Spinal cord (tissue), 10 donors: ENCODE data around the gene EVX2. TPM values are rescaled to one million over a fixed set of nuclear protein-coding genes. Genes with fewer than 3 reads are reported as not detected.

Experiments
- DNase-seq, 6 donors: peaks; one replicate each; pipeline versions ENCODE4 v3.0.0 to v3.0.0-alpha.2; 2013 to 2015; ENCODE audit warnings: low spot score in 6 of 6, low read depth in 4 of 6
- H3K27ac ChIP-seq: one replicate; pipeline ENCODE4 v1.5.1; 2013; ENCODE audit warnings: low read depth, low read length, control low read depth
- H3K27me3 ChIP-seq: one replicate; pipeline ENCODE4 v1.6.1; 2013; ENCODE audit warnings: low read length; ENCODE audit not compliant: control insufficient read depth, insufficient read depth
- H3K36me3 ChIP-seq: one replicate; pipeline ENCODE4 v1.6.1; 2013; ENCODE audit warnings: low read length; ENCODE audit not compliant: control insufficient read depth, insufficient read depth
- H3K4me1 ChIP-seq: one replicate; pipeline ENCODE4 v1.6.1; 2013; ENCODE audit warnings: low read length; ENCODE audit not compliant: control insufficient read depth, insufficient read depth
- H3K4me3 ChIP-seq: one replicate; pipeline ENCODE4 v1.5.1; 2013; ENCODE audit warnings: low read depth, low read length, control low read depth
- H3K9me3 ChIP-seq: one replicate; pipeline ENCODE4 v1.6.1; 2013; ENCODE audit warnings: low read length; ENCODE audit not compliant: control insufficient read depth, insufficient read depth
- WGBS: methylation state at CpG from one replicate; pipeline ENCODE4 v1.1.5; 2013; ENCODE audit warnings: missing lambda C conversion rate; ENCODE audit not compliant: insufficient coverage; 5-methylcytosine and 5-hydroxymethylcytosine counted together
- polyA plus RNA-seq, 2 donors: library from polyadenylated mRNA; unstranded; fragments of 120-200 nt; gene quantifications; one replicate each; pipeline ENCODE4 v1.2.1, GENCODE V29; 2013; ENCODE audit not compliant: insufficient read length in 2 of 2
- total RNA-seq, 2 donors: library from RNA; depleted of rRNA in 1 of 2; stranded (reverse); fragments of 120-200 nt in 1 of 2; fragments of >200 nt in 1 of 2; gene quantifications; one replicate each; pipeline versions ENCODE4 v1.2.3 to v1.2.4, GENCODE V29; 2013 to 2014
- donor health status: healthy.

The EVX2 gene
- total and polyA plus RNA-seq, 4 donors = 0.17 to 1.1 (median 0.67) TPM

DNA sequence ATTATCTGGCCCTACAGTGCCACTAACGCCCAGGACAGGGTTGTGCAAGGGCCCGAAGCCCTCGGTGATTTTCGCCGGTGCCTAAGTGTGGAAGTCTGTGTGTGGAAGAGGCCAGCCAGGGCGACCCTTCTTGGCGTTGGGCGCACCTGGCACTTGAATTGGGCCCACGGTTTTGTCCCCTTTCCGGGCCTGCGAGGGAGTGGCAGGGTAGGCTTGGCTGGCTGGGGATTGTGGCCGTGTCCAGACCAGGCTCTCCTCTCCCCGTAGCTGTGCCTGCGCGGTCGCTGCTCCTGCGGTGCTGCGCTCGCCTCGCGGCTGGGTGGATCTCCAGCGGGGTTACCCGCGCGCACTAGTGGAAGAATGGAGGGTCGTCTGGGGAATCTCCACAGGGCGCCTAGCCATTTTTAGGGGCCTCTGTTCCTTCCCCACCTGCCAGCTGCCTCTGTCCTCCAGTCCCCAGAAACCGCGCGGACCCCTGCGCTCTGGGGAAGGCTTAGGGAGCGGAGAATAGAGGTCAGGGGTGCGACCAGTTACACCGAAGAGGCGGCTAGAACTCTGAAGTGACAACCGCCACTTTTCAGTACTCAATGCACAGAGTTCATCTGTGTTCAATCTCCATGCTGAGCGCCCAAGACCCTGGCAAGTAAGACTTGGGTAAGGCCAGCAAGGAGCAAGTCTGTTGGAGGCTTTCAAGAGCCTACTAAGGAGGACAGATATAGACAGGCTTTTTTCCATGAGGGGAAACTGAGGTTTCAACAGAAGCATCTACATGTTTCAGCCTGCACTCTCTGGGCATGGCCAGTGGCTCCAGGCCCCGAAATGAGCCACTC, 16.0 kb downstream of the EVX2 start:
- peaks cover 84% of the 10 kb centered on the region for H3K27me3 ChIP-seq
- no peaks in the 10 kb centered on the region for H3K9me3 ChIP-seq
- H3K36me3 ChIP-seq = no peaks in the 10 kb centered on the region
- 5% methylated on average over 33 of the region's 38 CpGs for WGBS
- peak overlapping the region; percentile 16 for H3K4me3 ChIP-seq
- H3K4me1 ChIP-seq = peaks cover 30% of the 10 kb centered on the region
- DNase-seq = peak in 1 of 6 donors; percentile 15
- no peak overlapping the region for H3K27ac ChIP-seq

DNA sequence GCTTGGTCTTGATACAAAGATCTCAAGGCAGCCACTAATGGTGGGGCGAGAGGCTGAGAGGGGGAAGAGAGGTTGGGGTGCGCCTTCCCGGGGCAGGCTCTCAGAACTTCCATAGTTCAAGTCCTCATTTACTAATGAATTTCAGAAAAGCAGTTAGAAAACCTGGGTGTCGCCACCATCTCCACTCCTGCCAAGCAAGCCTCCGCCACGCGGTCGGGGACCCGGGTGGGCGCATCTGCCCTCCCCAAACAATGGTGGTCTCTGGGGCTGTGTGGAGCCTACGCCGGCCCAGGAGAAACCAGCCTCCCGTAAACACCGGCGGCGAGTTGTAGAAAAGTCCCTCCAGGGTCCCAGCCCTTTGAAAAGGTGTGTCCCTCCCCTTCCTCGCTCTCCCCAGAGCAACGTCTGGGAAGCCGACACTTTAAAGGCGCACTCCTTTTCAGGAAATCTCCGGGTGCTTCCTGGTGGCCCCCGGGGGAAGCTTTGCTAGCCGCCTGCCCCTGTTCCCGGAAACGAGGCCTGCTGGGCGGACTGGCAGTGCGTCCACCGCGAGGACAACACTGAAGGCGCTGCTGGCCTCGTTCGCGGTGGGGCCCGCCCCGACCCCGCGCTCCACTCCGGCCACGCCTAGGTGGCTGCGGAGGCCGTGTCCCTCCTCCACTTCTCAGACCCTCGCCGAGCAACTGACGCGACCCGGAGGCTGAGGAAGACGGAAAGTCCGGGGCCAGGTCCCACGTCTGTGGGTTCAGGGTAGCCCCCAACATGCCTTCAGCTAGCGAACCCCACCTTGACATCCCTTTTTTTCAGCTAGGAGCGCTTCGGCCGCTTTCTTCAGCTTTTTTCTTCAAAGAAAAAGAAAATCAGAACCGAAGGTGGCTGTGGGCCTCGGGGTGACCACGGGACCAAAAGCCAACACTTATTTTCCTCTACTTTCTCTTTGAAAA, 16.8 kb downstream of the EVX2 start:
- Histone ChIP-seq H3K27me3 (peaks cover 81% of the 10 kb centered on the region), H3K36me3 (no peaks in the 10 kb centered on the region), H3K4me3 (peak overlapping the region; percentile 16), H3K27ac (no peak overlapping the region), H3K9me3 (no peaks in the 10 kb centered on the region), H3K4me1 (peaks cover 29% of the 10 kb centered on the region)
- 3% methylated on average over 51 of the region's 56 CpGs for WGBS
- DNase-seq = no peak

DNA sequence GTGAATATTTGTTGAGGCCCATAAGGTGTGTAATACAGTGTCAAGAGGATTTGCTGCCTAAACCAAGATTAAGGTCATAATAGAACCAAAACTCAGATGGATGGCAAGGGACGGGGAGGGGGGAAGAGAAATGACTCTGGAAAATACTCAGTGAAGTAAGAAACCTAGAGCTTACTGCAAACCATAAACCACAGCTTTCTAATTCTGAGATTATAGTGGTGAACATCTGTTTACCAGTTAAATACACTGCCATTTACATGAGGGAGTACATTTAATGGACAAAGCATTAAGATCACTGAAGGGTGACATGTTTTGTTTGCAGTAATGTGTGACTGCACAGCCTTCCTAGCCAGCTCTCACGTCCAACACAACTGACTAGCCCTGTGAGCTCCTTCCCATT, 19.8 kb downstream of the EVX2 start:
- no peak overlapping the region for H3K4me3 ChIP-seq
- peaks cover 59% of the 10 kb centered on the region for H3K27me3 ChIP-seq
- H3K27ac ChIP-seq = no peak overlapping the region
- no CpG with 5 or more reads among the region's 2 CpGs for WGBS
- no peaks in the 10 kb centered on the region for H3K36me3 ChIP-seq
- peaks cover 22% of the 10 kb centered on the region for H3K4me1 ChIP-seq
- peak in 1 of 6 donors; percentile 22 for DNase-seq
- H3K9me3 ChIP-seq = no peaks in the 10 kb centered on the region

DNA sequence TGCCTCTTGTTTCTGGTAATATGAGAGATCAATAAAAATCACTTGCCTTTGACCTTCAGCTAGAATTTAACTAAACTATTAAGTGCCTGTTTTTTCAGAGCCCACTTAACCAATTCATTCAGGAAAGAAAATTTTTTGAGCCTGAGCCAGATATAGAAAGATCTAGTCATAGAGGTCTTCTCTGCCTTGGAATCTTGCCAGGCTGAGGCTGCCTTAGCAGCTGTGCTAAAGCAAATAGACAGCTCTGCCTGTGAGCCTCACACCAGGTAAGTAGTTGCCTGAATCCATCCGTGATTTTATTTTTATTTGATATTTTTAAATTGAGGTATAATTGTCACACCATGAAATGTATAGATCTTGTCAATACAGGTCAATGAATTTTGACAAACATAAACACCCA, 27.4 kb downstream of the EVX2 start:
- H3K27me3 ChIP-seq = peaks cover 8% of the 10 kb centered on the region
- WGBS = no CpG with 5 or more reads among the region's 1 CpG

DNA sequence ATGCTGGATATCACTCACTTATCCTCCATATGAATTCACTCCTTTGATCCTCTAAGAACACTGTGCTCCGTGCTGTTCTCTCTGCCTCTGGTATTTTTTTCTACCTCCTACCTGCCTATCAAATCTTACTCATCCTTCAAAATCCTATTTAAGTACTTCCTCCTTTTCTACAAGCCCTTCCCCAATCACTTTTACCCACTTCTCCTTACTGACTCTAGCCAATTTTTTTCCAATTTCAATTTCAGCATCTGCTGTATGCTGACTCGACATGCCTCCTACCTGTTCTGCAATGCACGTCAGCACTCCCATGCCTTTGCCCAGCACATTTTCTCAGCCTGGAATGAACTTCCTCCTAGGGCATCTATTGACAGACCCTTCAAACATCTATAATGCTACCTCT, 44.4 kb downstream of the EVX2 start:
- DNase-seq = peak in 1 of 6 donors; percentile 3
- H3K4me3 ChIP-seq = no peak overlapping the region
- no peaks in the 10 kb centered on the region for H3K27me3 ChIP-seq
- H3K9me3 ChIP-seq = no peaks in the 10 kb centered on the region
- no peaks in the 10 kb centered on the region for H3K36me3 ChIP-seq
- 77% methylated on average over 3 of the region's 3 CpGs for WGBS
- H3K27ac ChIP-seq = no peak overlapping the region
- H3K4me1 ChIP-seq = no peaks in the 10 kb centered on the region

More for the DNA sequence above, 27.4 kb downstream of the EVX2 start:
- Histone ChIP-seq H3K4me1 (no peaks in the 10 kb centered on the region), H3K4me3 (no peak overlapping the region), H3K27ac (no peak overlapping the region), H3K36me3 (no peaks in the 10 kb centered on the region), H3K9me3 (no peaks in the 10 kb centered on the region)
- peak in 1 of 6 donors; percentile 66 for DNase-seq

DNA sequence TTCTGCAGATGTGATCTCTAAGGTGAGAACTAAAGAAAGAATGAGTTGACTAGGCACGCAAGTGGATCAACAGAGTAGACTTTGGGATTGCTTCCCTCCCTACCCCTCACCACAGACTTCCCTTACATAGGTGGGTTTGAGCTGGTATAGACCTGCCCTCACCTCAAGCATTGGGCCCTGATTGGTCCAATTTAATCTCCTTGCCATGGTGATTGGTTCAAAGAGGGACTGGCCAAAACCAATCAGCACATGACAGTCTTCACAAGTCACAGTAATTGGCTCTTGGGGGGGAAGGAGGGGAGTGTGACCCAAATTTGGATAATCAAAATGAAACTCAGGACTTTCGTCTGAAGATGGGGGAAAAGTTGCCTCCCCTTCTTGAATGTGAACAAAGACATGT, 45.1 kb downstream of the EVX2 start:
- WGBS = no CpG with 5 or more reads among the region's 2 CpGs
- Histone ChIP-seq H3K4me3 (no peak overlapping the region), H3K4me1 (no peaks in the 10 kb centered on the region), H3K36me3 (no peaks in the 10 kb centered on the region), H3K9me3 (no peaks in the 10 kb centered on the region), H3K27me3 (no peaks in the 10 kb centered on the region), H3K27ac (no peak overlapping the region)
- DNase-seq = no peak

DNA sequence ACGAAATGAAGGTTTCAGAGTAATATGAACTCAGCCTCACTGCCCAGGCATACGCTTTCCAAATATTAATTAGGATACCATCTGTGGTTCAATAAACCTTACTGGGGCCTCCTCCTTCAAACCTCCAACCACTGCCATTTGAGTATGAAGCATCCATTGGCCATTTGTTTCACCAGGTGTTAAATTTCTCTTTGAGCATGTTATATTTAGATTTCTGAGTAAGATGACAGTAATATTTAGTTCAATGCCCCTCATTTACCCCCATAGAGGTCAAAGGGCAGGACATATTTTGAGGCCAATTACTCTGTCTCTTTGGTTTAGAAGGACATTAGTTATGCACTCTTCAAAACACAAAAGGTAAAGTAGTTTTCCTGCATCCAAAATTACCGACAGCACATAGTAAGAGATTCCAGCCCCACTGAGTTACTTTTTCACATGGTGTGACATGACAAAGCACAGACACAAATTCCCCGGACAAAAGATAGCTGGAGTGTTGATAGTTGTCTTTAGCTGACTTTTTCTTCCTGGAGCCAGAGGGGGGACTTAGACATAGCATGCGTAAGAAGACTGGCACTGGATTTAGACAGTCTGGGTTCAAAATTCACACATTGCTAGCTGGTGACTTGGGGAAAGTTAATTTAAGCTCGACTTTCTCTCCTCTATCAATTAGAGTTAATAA, 48.6 kb downstream of the EVX2 start:
- no peaks in the 10 kb centered on the region for H3K9me3 ChIP-seq
- H3K4me3 ChIP-seq = no peak overlapping the region
- no peak for DNase-seq
- no peaks in the 10 kb centered on the region for H3K27me3 ChIP-seq
- H3K27ac ChIP-seq = no peak overlapping the region
- no peaks in the 10 kb centered on the region for H3K36me3 ChIP-seq
- WGBS = 83% methylated on average over 1 of the region's 6 CpGs
- H3K4me1 ChIP-seq = no peaks in the 10 kb centered on the region

DNA sequence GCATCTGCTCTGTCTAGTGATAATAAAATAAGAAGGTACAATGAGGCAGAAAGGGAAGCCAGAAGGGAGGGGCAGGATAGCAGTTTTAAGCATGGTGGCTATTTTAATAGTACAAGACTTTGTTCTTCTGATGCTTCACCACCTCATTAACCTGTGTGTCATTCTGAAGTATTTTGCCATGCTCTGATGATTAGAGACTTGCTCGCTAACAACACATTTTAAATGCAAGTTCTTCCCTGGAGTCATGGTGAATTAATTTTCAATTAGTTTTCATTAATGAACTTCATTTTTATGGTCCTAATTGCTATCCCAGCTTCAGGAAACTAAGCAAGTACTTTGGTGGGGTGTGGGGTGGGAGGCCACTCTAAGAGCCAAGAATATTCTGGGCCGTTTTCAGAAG, 56.0 kb downstream of the EVX2 start:
- no peaks in the 10 kb centered on the region for H3K27me3 ChIP-seq
- H3K27ac ChIP-seq = no peak overlapping the region
- H3K4me3 ChIP-seq = no peak overlapping the region
- no CpG with 5 or more reads among the region's 2 CpGs for WGBS
- H3K4me1 ChIP-seq = no peaks in the 10 kb centered on the region
- no peaks in the 10 kb centered on the region for H3K9me3 ChIP-seq
- peak in 2 of 6 donors; percentile 2 to 80 for DNase-seq
- no peaks in the 10 kb centered on the region for H3K36me3 ChIP-seq
